Hepatic stellate cell (primary cell): ENCODE measurements around the gene UBE2F.
A peak's percentile ranks its signal among the peaks of the same experiment; 100 is the strongest.

Source experiments
- DNase-seq: peaks from one replicate; pipeline ENCODE4 v3.0.0; 2011; ENCODE audit warnings: low spot score

The UBE2F gene

DNA sequence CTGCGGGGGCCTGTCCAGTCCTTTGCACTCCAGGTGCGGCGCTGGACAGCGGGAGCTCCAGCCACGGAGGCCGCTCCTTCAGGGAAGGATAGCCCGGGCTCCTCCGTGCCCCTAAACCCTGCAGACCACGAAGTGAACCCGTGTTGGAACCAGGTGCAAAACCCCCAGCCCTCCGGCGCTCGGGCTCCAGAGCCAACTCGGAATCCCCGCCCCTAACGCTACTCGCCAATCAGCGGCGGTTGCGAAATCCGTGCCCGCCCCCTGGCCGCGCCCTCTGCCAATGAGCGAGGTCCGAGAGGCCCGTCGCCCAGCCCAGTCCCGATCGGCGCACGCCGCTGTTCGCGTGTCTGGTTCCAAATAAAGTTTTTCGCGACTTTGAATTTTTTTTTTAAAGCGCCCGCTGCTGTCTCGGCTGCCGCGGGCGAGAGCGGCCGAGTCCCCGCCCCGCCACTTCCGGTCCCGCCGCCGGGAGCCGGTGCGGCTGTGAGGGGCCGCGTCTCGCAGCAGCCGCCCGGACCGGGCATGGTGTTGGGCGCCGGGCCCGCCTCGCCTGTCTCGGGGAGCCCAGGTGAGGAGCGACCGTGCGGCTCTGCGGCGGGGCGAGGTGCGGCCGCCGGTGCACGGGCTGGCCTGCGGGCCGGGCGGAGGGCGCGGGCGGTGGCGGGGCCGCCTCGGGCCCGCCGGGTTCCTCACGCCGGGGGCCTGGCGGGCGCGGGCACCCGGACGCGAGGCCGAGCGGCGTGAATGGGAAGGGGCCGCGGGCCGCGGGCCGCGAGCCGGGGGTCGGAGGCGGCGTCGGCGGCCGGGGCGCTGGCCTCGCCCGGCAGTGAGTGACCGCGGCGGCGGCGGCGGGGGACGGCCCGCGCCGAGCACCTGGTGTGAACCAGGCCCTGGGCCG lies at the start of gene UBE2F:
Gene UBE2F, plus strand, starts transcription at position 450 of the 898 bp plus-strand sequence. CDS start 6,094 bp downstream, outside the sequence.
- peak; percentile 99 for DNase-seq

GRCh38 chr2:237917696-237918374 lies 49.0 kb upstream of the UBE2F start:
- DNase-seq, result no peak

GRCh38 chr2:237919593-237919992 lies 47.2 kb upstream of the UBE2F start:
- no peak for DNase-seq

GRCh38 chr2:237920673-237921072 lies 46.1 kb upstream of the UBE2F start:
- no peak for DNase-seq

DNA sequence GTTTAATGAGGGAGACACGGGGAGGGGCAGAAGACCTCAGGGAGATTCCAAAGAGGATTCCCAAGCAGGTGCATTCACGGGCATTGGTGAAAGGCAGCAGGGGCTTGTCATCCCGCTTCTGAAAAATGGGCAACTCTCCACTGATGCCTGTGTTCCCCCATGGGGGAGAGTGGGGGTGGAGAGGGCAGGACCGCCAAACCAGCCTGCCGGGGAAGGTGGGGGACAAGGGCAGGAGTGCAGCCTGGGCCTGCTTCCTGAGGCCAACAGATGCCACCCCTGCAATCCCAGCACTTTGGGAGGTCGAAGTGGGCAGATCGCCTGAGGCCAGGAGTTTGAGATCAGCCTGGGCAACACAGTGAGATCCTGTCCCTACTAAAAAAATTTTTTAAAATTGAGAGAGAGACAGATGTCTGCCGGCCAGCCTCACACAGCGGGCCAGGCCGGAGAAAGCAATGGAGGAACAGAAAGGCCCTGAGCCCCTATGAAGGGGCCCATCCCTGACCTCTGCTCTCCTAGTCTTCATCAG lies 44.8 kb upstream of the UBE2F start:
- DNase-seq, result no peak

DNA sequence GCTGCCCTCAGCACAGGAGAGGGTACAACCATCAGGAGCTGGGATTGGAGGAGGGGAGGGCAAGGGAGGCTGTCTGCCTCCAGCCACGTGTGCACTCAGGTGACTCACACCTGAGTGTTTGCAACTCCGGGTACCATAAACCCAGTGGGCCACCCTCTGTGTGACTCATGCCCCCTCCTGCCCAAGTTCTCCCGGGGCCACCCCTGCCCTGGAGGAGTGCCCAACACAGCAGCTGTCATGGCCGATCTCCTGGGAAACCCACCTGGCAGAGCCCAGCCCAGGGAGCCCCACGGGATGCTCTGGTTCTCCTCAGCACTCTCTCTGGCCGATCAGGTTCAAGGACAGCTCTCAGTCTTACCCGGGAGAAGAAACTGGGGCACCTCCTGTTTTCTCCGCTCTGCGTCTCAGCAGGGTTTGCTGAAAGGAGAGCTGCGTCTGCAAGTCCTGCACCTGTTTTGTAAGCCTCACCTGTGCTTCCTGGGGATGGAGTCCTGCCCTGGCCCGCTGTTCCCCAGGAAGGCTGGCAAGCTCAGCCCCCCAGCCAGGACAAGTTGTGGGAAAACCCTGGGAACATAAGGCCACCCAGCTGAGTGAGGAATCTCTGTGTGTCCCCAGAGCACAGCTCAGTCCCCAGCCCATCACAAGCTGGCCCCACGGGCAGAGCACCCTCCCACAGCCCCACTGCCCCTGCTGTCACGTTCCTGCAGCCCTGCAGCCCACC lies 44.0 kb upstream of the UBE2F start:
- DNase-seq, result no peak

DNA sequence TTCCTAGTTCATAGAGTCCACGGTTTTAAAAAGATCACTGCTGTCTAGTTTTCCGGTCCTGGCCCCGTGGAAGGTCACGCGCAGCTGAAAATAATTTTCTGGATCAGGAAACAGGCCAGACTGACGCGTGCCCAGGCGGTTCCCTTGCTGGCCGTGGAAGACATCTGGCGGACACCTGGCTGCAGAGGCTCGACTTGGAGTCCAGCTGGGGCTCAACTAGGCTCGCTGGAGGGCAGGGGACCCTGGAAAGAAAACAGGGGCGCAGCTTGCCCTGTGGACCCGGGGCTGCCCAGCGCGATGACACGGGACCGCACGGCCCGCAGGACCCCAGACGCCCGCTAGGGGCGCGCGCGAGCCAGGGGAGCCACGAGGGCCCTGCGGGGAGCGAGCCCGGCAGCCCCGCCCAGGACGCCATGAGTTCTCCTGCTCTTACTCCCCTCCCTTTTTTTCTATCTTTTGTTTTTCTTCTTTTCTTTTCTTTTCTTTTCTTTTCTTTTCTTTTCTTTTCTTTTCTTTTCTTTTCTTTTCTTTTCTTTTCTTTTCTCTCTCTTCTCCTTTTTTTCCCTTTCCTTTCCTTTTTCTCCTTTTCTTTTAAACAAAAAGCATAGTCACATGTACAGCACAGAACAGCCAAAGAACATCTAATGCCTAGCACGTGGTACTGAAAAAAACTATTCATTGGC lies 43.2 kb upstream of the UBE2F start:
- DNase-seq, result peak; percentile 86

DNA sequence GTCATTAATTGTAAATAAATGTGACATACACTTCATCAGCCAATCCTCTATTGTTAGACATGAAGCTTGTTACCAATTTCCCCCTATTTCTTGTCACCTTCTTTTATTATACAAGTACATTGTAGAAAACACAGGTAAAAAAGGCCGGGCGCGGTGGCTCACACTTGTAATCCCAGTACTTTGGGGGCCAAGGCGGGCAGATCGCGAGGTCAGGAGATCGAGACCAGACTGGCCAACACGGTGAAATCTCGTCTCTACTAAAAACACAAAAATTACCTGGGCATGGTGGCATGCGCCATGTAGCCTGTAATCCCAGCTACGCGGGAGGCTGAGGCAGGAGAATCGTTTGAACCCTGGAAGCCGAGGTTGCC lies 42.7 kb upstream of the UBE2F start:
- no peak for DNase-seq

DNA sequence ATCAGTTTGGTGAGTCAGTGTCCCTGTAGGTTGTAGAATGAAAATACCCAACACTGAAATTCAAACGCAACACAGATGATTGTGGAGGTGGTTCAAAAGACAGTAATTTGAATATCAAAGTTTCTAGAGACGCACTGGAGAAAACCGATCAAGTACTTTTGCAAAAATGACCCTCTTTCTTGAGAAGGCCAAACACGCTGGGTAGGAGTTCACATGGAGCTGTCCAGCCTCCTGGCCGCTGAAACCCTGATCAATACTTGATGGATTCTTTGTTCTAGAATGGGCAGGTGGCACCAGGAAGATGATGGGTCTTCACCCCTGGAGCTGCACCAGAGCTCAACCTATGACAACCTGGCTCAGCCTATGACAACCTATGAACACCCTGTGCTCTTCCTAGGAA lies 39.7 kb upstream of the UBE2F start:
- no peak for DNase-seq

GRCh38 chr2:237927986-237928385 lies 38.8 kb upstream of the UBE2F start:
- no peak for DNase-seq

GRCh38 chr2:237929979-237930378 lies 36.8 kb upstream of the UBE2F start:
- DNase-seq, result no peak

DNA sequence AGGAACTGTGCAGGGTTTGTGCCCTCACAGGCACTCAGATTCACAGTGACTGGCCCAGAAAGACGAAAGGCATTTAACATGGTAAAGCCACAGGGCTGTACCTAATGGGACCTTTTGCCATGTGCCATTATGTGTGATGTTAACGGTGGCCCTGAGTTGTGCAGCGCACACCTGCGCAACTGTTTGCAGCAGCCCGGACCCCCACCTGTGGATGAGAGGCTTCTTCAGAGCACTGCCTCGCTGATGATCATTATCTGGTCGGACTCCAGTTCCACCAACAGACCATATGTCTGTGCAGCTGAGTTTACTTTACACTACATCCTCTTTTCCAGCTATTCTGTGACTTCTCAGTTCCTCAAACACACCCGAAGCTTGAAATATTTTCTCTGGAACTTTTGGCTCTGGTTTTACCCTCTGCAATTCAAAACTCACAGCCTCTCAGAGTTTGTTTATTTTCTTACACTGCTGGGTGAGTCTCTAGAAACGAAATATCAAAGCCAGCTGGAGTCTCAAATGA lies 35.6 kb upstream of the UBE2F start:
- peak; percentile 74 for DNase-seq

DNA sequence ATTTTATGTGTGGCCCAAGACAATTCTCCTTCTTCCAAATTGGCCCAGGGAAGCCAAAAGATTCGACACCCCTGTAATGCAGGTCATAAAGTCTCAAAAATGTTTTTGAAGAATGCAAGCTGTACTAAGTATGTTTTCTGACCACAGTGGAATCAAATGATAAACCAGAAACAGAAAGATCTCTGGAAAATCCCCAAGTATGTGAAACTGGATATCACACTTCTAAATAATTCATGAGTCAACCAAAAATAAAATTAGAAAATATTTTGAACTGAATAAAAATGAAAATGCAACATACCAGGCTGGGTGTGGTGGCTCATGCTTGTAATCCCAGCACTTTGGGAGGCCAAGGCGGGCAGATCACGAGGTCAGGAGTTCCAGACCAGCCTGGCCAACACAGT lies 34.1 kb upstream of the UBE2F start:
- peak; percentile 59 for DNase-seq

GRCh38 chr2:237934186-237934585 lies 32.6 kb upstream of the UBE2F start:
- no peak for DNase-seq

DNA sequence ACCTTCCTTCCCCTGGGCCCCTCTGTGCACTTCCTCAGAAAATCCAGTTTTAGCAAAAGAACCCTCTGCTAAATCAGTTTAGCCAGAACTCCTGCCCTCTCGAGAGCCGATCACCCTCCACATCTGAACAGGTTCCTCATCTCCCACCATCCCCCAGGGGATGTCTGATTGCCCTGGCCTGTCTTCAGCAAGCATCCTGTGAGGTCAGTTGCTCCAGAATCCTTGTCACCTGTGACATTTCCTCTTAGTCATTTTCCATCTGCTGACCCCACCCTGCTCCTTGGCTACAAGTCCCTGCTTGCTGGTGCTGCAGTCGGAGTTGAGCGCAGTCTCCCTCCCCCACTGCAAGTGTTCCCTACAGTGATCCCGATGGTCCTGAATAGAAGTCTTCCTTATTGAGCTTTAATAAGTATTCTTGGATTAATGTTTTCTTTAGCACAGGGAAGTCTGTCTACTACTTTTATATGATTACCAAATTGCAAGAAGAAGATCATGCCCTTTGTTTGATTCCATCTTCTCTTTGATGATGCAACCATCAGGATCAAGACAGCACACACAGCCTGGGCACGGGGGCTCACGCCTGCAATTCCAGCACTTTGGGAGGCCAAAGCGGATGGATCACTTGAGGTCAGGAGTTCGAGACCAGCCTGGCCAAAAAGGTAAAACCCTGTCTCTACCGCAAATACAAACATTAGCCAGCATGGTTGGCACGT lies 30.9 kb upstream of the UBE2F start:
- DNase-seq, result no peak

DNA sequence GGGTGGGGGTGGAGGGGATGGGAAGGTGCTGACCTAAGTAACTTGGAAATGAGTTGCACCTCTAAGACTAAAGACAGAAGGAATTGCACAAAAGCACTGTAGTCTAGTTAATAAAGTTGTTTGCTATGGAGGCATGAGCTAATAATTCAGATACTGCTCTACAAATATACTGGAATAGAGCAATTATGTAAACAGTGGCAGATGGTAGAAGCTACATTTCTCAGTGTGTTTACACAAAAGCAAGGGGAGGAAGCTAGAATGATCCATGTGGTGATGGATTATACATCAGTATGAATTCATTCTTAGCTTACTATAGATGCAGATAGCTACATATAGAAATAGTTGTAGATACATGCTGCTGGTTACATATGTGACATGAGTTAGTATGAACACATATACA lies 27.6 kb upstream of the UBE2F start:
- no peak for DNase-seq

DNA sequence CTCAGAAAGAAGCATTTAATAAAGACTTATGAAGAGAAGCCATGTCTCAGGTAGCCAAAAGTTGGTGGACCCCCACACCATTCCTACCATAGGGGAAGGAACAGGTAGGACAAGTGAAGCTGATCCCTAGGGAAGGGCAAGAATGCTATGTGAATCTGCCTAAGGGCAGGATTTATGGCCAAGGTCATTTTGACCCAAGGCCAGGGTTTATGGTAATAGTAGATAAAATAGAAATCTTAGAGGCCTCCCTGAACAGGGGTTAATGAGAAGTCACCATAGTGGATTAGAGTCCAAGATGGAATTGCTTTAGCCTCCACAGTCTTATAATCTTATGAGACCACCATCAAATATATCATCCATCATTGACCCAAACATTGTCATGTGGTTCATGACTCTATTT lies 26.0 kb upstream of the UBE2F start:
- no peak for DNase-seq

DNA sequence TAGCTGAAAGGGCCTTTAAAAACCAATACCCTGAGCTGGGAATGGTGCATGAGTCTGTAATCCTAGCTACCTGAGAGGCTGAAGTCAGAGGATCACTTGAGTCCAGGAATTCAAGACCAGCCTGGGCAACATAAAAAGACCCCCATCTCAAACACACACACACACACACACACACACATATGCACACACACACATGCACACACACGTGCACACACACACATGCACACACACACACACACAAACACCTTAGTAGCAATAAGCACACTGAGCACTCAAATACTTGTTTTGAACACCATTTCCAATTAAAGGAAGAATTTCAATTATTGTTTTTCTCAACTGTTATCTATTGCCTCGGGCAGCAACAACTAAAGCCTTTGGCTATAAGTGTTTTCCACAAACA lies 25.6 kb upstream of the UBE2F start:
- DNase-seq, result no peak

- DNase-seq, result no peak
These were observed 24.3 kb upstream of the UBE2F start for GRCh38 chr2:237942513-237942899.

- DNase-seq, result no peak
These were observed 23.3 kb upstream of the UBE2F start for GRCh38 chr2:237943395-237944094.
